ENCODE measurements around the gene NES.

The NES gene

DNA sequence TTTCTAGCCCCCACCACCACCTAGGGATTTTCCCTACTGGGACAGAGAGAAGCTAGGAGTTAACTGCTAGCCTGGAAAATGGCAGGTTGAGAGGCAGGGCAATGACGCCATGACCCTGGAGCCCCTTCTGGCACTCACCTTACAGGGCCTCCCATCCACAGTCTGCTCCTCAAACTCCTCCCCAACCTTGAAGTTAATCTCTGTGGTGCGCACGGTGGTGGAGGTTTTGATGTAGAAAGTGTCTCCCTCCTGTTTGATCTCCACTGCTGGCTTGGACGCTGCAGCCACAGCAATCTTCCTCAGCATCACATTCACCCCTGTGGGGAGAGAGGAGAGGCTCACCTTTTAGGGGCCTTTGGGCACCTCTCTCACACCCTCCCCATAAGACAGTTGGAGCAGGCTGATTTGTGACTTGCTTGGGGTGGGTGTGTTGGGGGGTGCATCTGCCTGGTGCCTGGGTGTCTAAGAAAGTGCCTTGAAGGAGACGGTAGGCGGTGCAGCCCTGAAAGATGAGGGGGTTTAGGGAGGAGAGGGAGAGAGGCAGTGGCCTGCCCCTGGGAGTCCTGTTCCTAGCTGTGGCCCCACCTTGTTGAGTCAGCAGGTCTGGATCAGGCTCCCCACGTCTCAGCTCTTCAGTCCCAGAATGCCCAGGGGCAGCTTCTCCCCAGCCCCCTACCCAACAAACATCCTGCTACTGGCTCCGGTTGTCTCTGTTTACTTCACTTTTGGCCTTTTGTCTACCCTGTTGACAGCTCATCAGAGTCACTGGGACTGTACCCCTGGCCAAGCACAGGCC is 23.7 kb upstream of the NES start:
- H3K9me3 ChIP-seq (ENCODE audit: insufficient read depth, low read length), result no peaks in the 10 kb centered on the region
- H2AFZ ChIP-seq (ENCODE audit: low read depth, low read length, severe bottlenecking), result no peak overlapping the region
- H3K4me3 ChIP-seq (ENCODE audit: insufficient read depth, low read length, poor library complexity, severe bottlenecking), result no peak overlapping the region
- H4K20me1 ChIP-seq (ENCODE audit: low read depth, low read length), result no peaks in the 10 kb centered on the region
- TF ChIP-seq EZH2phosphoT487 (conservative IDR thresholded peaks at IDR 0.05; ENCODE audit: low read length), result no peak
- TF ChIP-seq, protein P1, sequence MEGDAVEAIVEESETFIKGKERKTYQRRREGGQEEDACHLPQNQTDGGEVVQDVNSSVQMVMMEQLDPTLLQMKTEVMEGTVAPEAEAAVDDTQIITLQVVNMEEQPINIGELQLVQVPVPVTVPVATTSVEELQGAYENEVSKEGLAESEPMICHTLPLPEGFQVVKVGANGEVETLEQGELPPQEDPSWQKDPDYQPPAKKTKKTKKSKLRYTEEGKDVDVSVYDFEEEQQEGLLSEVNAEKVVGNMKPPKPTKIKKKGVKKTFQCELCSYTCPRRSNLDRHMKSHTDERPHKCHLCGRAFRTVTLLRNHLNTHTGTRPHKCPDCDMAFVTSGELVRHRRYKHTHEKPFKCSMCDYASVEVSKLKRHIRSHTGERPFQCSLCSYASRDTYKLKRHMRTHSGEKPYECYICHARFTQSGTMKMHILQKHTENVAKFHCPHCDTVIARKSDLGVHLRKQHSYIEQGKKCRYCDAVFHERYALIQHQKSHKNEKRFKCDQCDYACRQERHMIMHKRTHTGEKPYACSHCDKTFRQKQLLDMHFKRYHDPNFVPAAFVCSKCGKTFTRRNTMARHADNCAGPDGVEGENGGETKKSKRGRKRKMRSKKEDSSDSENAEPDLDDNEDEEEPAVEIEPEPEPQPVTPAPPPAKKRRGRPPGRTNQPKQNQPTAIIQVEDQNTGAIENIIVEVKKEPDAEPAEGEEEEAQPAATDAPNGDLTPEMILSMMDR (IDR thresholded peaks at IDR 0.05; ENCODE audit: insufficient read depth, low read length, poor library complexity, severe bottlenecking), result no peak
- no peak overlapping the region for H3K4me2 ChIP-seq (ENCODE audit: low read depth, low read length, poor library complexity, severe bottlenecking)
- H3K9ac ChIP-seq (ENCODE audit: low read length), result no peak overlapping the region
- H3K27ac ChIP-seq (ENCODE audit: low read depth, low read length), result no peak overlapping the region
- H3K79me2 ChIP-seq (ENCODE audit: insufficient read depth, low read length), result no peaks in the 10 kb centered on the region
- H3K36me3 ChIP-seq (ENCODE audit: low read length), result no peaks in the 10 kb centered on the region
- H3F3A ChIP-seq (ENCODE audit: insufficient read depth), result no peaks in the 10 kb centered on the region
- H3K9me2 ChIP-seq (replicated peaks; ENCODE audit: insufficient read depth, low read length), result no peaks in the 10 kb centered on the region
- H3K27me3 ChIP-seq (ENCODE audit: low read length), result no peaks in the 10 kb centered on the region

DNA sequence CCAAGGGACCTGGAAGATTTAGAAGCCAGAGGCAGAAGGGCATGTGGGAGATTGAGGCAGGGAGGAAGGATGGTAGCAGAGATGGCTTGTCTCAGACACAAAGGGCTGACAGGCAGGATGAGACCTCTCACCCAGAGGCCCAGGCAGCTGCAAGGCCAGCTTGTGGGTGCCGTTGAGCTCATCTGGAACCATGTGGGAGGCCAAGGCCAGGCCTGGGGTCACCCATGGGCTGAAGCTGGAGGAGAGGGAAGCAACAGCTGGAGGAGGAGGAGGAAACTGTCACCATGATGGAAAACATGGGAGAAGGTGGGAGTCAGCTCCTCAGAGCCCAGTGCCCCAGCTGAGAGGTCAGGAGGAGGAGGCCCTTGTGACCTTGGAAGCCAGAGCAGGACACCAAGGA is 21.8 kb upstream of the NES start:
- Histone ChIP-seq H2AFZ (ENCODE audit: low read depth, low read length, severe bottlenecking) (no peak overlapping the region), H3K9ac (ENCODE audit: low read length) (no peak overlapping the region), H3K9me3 (ENCODE audit: insufficient read depth, low read length) (no peaks in the 10 kb centered on the region), H3K4me2 (ENCODE audit: low read depth, low read length, poor library complexity, severe bottlenecking) (no peak overlapping the region), H3K4me3 (ENCODE audit: insufficient read depth, low read length, poor library complexity, severe bottlenecking) (no peak overlapping the region), H4K20me1 (ENCODE audit: low read depth, low read length) (no peaks in the 10 kb centered on the region), H3K27me3 (ENCODE audit: low read length) (no peaks in the 10 kb centered on the region), H3K79me2 (ENCODE audit: insufficient read depth, low read length) (no peaks in the 10 kb centered on the region), H3F3A (ENCODE audit: insufficient read depth) (no peaks in the 10 kb centered on the region), H3K36me3 (ENCODE audit: low read length) (no peaks in the 10 kb centered on the region), H3K9me2 (replicated peaks; ENCODE audit: insufficient read depth, low read length) (no peaks in the 10 kb centered on the region), H3K27ac (ENCODE audit: low read depth, low read length) (no peak overlapping the region)
- TF ChIP-seq EZH2phosphoT487 (conservative IDR thresholded peaks at IDR 0.05; ENCODE audit: low read length), result no peak
- TF ChIP-seq, protein P1 (IDR thresholded peaks at IDR 0.05; ENCODE audit: insufficient read depth, low read length, poor library complexity, severe bottlenecking), result no peak

DNA sequence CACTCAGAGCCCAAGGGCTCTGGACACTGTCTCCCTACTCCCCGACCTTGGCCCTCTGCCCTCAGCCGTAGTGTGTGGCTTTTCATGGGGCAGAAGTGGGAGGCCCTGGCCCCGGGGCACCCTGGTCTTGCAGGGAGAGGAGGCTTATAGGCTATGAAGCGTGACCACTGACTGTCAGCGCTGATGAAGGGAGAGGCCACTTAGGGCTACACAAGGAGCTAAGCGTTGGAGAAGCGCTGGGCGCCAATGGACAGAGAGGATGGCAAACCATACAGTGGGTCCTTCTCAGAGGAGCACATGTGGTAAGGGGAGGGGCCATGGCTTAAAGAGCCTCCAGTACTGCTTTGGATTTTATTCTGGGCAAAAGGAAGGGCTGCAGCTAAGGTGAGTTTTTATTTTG is 20.3 kb upstream of the NES start:
- no peaks in the 10 kb centered on the region for H3K79me2 ChIP-seq (ENCODE audit: insufficient read depth, low read length)
- H3K9ac ChIP-seq (ENCODE audit: low read length), result no peak overlapping the region
- TF ChIP-seq, protein P1 (IDR thresholded peaks at IDR 0.05; ENCODE audit: insufficient read depth, low read length, poor library complexity, severe bottlenecking), result no peak
- TF ChIP-seq EZH2phosphoT487 (conservative IDR thresholded peaks at IDR 0.05; ENCODE audit: low read length), result no peak
- H3K27me3 ChIP-seq (ENCODE audit: low read length), result no peaks in the 10 kb centered on the region
- no peaks in the 10 kb centered on the region for H3K9me3 ChIP-seq (ENCODE audit: insufficient read depth, low read length)
- H3K36me3 ChIP-seq (ENCODE audit: low read length), result no peaks in the 10 kb centered on the region
- H3K4me2 ChIP-seq (ENCODE audit: low read depth, low read length, poor library complexity, severe bottlenecking), result no peak overlapping the region
- no peaks in the 10 kb centered on the region for H4K20me1 ChIP-seq (ENCODE audit: low read depth, low read length)
- H3F3A ChIP-seq (ENCODE audit: insufficient read depth), result no peaks in the 10 kb centered on the region
- H3K27ac ChIP-seq (ENCODE audit: low read depth, low read length), result no peak overlapping the region
- H2AFZ ChIP-seq (ENCODE audit: low read depth, low read length, severe bottlenecking), result no peak overlapping the region
- H3K4me3 ChIP-seq (ENCODE audit: insufficient read depth, low read length, poor library complexity, severe bottlenecking), result no peak overlapping the region
- no peaks in the 10 kb centered on the region for H3K9me2 ChIP-seq (replicated peaks; ENCODE audit: insufficient read depth, low read length)

All from SU-DHL-6 (cell line).